ENCODE data around the gene ADGRG3. TPM values are rescaled to one million over a fixed set of nuclear protein-coding genes. Genes with fewer than 3 reads are reported as not detected.

Gene ADGRG3
- total RNA-seq, 1 experiment from 2014 or later = not detected

- H3K9me2 ChIP-seq (ENCODE audit: insufficient read depth) = no peaks in the 10 kb centered on the region
- ATAC-seq (no peak), DNase-seq (ENCODE audit: low read depth, low spot score) (no peak)
- no peaks in the 10 kb centered on the region for H3K27me3 ChIP-seq (ENCODE audit: insufficient read depth, low read length)
- H3K79me2 ChIP-seq (ENCODE audit: insufficient read depth, low read length) = no peaks in the 10 kb centered on the region
- no peaks in the 10 kb centered on the region for H3K9me3 ChIP-seq (ENCODE audit: control insufficient read depth in 1 of 2, insufficient read depth in 1 of 2, low read depth in 1 of 2, low read length in 2 of 2)
- H2AFZ ChIP-seq (ENCODE audit: low read depth, low read length, poor library complexity, severe bottlenecking) = no peak overlapping the region
- RAD21 ChIA-PET (ENCODE audit: low non-redundant PET in 1 of 2, low total read pairs in 2 of 2, uncharacterized antibody in 2 of 2, unreplicated experiment in 2 of 2) = no interaction called here
- no peaks in the 10 kb centered on the region for H3K36me3 ChIP-seq (ENCODE audit: control insufficient read depth in 1 of 2, insufficient read depth in 2 of 2, low read length in 2 of 2)
- no peak overlapping the region for H3K4me3 ChIP-seq (replicated peaks in 1 of 2; ENCODE audit: low read depth in 1 of 2, low read length in 2 of 2)
- H3K4me1 ChIP-seq (ENCODE audit: control insufficient read depth in 1 of 2, insufficient read depth in 2 of 2, low read length in 2 of 2) = no peaks in the 10 kb centered on the region
- no peak overlapping the region for H3K27ac ChIP-seq (ENCODE audit: low read depth, low read length)
- no TSS peak for BruUV-seq (replicated peaks)
- no peak overlapping the region for H3K4me2 ChIP-seq (ENCODE audit: low read length)
- POLR2A ChIA-PET = interaction anchor here (1.2 kb wide), 1 partner anchor 50 kb away, joined by 3 read pairs; the partner anchor contains the start of gene KATNB1
- H3K9ac ChIP-seq (ENCODE audit: low read length) = no peak overlapping the region
- H4K20me1 ChIP-seq (ENCODE audit: insufficient read depth) = no peaks in the 10 kb centered on the region
- intact Hi-C loops (cut with micrococcal nuclease) = no loop called here
- no peak for TF ChIP-seq ZFX (IDR thresholded peaks at IDR 0.05)
- TF ChIP-seq ZBTB33 (IDR thresholded peaks at IDR 0.05; ENCODE audit: extremely low read depth, insufficient replicate concordance, low read length) = no peak
- TF ChIP-seq TCF7L2 (IDR thresholded peaks at IDR 0.05; ENCODE audit: borderline replicate concordance, extremely low read depth, insufficient read depth, insufficient read length) = no peak
- TF ChIP-seq EZH2phosphoT487 (IDR thresholded peaks at IDR 0.05; ENCODE audit: borderline replicate concordance) = no peak
- no peak for TF ChIP-seq YY1 (IDR thresholded peaks at IDR 0.05; ENCODE audit: extremely low read depth, insufficient replicate concordance, low read depth, low read length)
- TF ChIP-seq ZNF274 (IDR thresholded peaks at IDR 0.05; ENCODE audit: low read depth, low read length) = no peak
- TF ChIP-seq EZH2 (IDR thresholded peaks at IDR 0.05) = no peak
- no peak for TF ChIP-seq SRF (IDR thresholded peaks at IDR 0.05; ENCODE audit: low read depth)
- no peak for TF ChIP-seq CBX3 (IDR thresholded peaks at IDR 0.05; ENCODE audit: low read depth)
- no peak for TF ChIP-seq FOSL1 (IDR thresholded peaks at IDR 0.05; ENCODE audit: low read depth)
- TF ChIP-seq EGR1 (IDR thresholded peaks at IDR 0.05; ENCODE audit: low read depth) = no peak
- CTCF ChIA-PET = no interaction called here
These were observed 16.7 kb downstream of the ADGRG3 start for GRCh38 chr16:57684626-57685358.

Data from HCT116 (cell line).